ENCODE measurements around the gene TESMIN. TPM values are rescaled to one million over a fixed set of nuclear protein-coding genes. Genes with fewer than 3 reads are reported as not detected.

TESMIN gene
- total RNA-seq, 1 donor from 2014 or later: 3.8 TPM

DNA sequence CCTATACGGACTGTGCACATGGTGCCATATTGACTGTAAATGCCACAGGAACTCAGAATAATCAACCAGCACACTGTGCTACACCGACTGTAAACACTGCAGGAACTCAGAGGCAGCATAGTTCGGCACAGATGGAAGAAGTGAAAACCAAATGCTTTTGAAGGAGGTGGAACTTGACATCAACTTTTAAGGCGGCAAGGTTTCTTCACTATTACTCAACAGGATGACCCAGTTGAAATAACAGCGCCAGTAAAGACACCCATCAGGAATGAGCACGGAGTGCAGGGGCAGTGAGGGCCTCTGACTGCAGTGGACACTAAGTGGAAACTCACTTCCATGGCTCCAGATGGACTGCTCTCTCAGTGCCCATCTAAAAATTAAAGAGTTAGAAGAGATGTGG is 15.7 kb downstream of the TESMIN start:
- Histone ChIP-seq H3K4me3 (ENCODE audit: low read depth, low read length) (no peak overlapping the region), H3K36me3 (ENCODE audit: control insufficient read depth, insufficient read depth, low read length) (no peaks in the 10 kb centered on the region), H3K27me3 (ENCODE audit: control insufficient read depth, insufficient read depth, low read length) (peaks cover 7% of the 10 kb centered on the region)
- no peak for DNase-seq (ENCODE audit: low read depth)
- TF ChIP-seq, protein P1, sequence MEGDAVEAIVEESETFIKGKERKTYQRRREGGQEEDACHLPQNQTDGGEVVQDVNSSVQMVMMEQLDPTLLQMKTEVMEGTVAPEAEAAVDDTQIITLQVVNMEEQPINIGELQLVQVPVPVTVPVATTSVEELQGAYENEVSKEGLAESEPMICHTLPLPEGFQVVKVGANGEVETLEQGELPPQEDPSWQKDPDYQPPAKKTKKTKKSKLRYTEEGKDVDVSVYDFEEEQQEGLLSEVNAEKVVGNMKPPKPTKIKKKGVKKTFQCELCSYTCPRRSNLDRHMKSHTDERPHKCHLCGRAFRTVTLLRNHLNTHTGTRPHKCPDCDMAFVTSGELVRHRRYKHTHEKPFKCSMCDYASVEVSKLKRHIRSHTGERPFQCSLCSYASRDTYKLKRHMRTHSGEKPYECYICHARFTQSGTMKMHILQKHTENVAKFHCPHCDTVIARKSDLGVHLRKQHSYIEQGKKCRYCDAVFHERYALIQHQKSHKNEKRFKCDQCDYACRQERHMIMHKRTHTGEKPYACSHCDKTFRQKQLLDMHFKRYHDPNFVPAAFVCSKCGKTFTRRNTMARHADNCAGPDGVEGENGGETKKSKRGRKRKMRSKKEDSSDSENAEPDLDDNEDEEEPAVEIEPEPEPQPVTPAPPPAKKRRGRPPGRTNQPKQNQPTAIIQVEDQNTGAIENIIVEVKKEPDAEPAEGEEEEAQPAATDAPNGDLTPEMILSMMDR (IDR thresholded peaks at IDR 0.05; ENCODE audit: insufficient read depth, low read length, poor library complexity, severe bottlenecking): no peak

DNA sequence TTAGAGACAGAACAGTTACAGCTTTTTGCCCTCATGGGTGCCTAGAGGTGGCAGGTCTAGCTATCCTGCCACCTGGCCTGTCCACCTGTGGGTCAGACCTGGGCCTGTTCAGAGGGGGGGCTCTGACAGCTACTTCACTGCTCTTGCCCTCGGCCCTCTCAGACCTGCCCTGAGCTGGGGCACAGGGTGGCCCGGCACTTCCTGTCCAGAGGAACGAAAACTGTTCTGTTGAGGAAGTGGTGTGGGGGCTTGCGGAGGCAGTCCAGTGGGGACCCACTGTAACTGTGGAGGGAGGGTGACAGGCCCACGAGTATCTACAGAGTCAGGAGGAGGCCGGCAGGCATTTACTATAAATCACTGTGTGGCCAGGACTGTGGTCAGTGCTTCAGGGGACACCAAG is 16.2 kb downstream of the TESMIN start:
- H3K27me3 ChIP-seq (ENCODE audit: control insufficient read depth, insufficient read depth, low read length): peaks cover 7% of the 10 kb centered on the region

DNA sequence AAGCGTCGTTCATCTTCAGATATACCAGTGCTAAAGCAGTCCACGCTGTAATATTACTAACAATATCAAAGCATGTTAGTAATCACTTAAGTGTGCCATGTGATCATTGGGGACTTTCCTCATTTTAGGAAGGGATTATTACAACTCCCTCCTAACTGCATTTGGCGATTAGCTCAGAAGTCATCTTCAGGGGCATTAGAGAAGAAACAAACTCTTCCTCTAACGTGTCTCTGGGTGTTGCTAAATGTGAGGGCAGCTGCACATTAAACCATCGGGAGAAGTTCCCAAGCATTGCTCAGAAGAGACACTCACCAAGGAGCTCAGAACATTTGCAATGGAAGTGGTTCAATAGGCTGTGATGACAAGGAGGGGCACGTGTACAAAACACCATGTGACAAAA is 17.2 kb downstream of the TESMIN start:
- no peak for DNase-seq (ENCODE audit: low read depth)
- Histone ChIP-seq H3K4me3 (ENCODE audit: low read depth, low read length) (no peak overlapping the region), H3K27me3 (ENCODE audit: control insufficient read depth, insufficient read depth, low read length) (peaks cover 7% of the 10 kb centered on the region), H3K36me3 (ENCODE audit: control insufficient read depth, insufficient read depth, low read length) (no peaks in the 10 kb centered on the region)
- TF ChIP-seq, protein P1 (IDR thresholded peaks at IDR 0.05; ENCODE audit: insufficient read depth, low read length, poor library complexity, severe bottlenecking): no peak

More for the DNA sequence above, 16.2 kb downstream of the TESMIN start:
- Histone ChIP-seq H3K36me3 (ENCODE audit: control insufficient read depth, insufficient read depth, low read length) (no peaks in the 10 kb centered on the region), H3K4me3 (ENCODE audit: low read depth, low read length) (no peak overlapping the region)
- DNase-seq (ENCODE audit: low read depth): no peak
- TF ChIP-seq, protein P1 (IDR thresholded peaks at IDR 0.05; ENCODE audit: insufficient read depth, low read length, poor library complexity, severe bottlenecking): no peak

DNA sequence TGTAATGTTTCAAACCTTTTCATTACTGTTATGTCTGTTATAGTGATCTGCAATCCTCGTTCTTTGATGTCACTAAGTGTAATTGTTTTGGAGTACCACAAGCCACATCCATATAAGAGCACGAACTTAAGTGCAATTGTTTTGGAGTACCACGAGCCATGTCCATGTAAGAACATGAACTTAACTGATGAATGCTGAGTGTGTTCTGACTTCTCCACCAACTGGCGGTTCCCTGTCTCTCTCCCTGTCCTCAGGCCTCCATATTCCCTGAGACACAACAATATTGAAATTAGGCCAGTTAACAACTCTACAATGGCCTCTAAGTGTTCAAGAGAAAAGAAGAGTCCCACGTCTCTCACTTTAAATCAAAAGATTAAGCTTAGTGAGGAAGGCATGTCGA is 23.5 kb downstream of the TESMIN start:
- H3K27me3 ChIP-seq (ENCODE audit: control insufficient read depth, insufficient read depth, low read length): peaks cover 6% of the 10 kb centered on the region
- no peak overlapping the region for H3K4me3 ChIP-seq (ENCODE audit: low read depth, low read length)
- no peaks in the 10 kb centered on the region for H3K36me3 ChIP-seq (ENCODE audit: control insufficient read depth, insufficient read depth, low read length)
- DNase-seq (ENCODE audit: low read depth): no peak
- TF ChIP-seq, protein P1 (IDR thresholded peaks at IDR 0.05; ENCODE audit: insufficient read depth, low read length, poor library complexity, severe bottlenecking): no peak

DNA sequence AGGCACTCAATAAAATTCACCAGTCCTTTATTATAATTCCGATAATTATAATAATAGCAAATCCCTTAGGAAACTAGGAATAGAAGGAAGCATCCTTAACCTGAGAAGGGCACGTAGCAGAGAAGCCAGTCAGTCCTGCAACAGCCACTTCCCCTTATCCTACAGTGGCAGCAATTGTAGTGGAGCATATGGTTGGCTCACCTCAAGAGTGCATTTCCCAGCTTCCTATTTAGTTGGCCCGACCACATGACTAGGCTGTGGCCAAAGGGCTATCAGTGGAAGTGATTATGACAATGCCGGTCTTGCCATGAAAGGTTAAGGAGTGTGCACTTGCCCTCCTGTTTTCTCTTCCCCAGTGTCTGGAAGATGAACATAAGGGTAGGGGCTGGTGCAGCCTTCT is 27.0 kb downstream of the TESMIN start:
- no peaks in the 10 kb centered on the region for H3K27me3 ChIP-seq (ENCODE audit: control insufficient read depth, insufficient read depth, low read length)
- DNase-seq (ENCODE audit: low read depth): no peak
- no peak overlapping the region for H3K4me3 ChIP-seq (ENCODE audit: low read depth, low read length)
- no peaks in the 10 kb centered on the region for H3K36me3 ChIP-seq (ENCODE audit: control insufficient read depth, insufficient read depth, low read length)
- TF ChIP-seq, protein P1 (IDR thresholded peaks at IDR 0.05; ENCODE audit: insufficient read depth, low read length, poor library complexity, severe bottlenecking): no peak

DNA sequence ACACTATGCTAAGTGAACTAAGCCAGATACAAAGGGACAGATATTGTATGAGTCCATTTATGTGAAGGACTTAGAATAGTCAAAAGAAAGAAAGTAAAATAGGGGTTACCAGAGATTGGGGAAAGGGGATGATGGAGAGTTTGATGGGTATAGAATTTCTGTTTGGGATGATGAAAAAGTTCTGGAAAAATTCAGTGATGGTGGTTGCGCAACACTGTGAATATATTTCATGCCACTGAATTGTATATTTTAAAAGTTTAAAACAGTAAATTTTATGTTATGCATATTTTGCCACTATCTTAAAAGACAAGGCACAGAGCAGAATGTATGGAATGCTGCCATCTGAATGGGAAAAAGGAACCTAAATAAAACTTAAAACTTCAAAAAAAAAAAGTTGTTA is 29.2 kb downstream of the TESMIN start:
- no peaks in the 10 kb centered on the region for H3K27me3 ChIP-seq (ENCODE audit: control insufficient read depth, insufficient read depth, low read length)
- TF ChIP-seq, protein P1 (IDR thresholded peaks at IDR 0.05; ENCODE audit: insufficient read depth, low read length, poor library complexity, severe bottlenecking): no peak
- H3K36me3 ChIP-seq (ENCODE audit: control insufficient read depth, insufficient read depth, low read length): no peaks in the 10 kb centered on the region
- no peak overlapping the region for H3K4me3 ChIP-seq (ENCODE audit: low read depth, low read length)
- DNase-seq (ENCODE audit: low read depth): no peak
